GM10266 (cell line): Measurements from ENCODE around the gene BBOX1.
"Not testable (repeated sequence)": the region's sequence is repeated elsewhere in the genome, so short reads cannot be mapped to it uniquely, and the experiment has no call there.

ENCODE experiments used
- DNase-seq: peaks from one replicate; pipeline ENCODE4 v3.0.0; 2012; ENCODE audit errors: extremely low spot score
- TF ChIP-seq, protein P1 (sequence below): IDR thresholded peaks from 2 replicates; pipeline ENCODE4 v1.5.1; 2012; ENCODE audit warnings: mild to moderate bottlenecking, low read depth; ENCODE audit not compliant: control insufficient read depth, insufficient read depth; ENCODE audit errors: missing control alignments

Gene BBOX1

DNA sequence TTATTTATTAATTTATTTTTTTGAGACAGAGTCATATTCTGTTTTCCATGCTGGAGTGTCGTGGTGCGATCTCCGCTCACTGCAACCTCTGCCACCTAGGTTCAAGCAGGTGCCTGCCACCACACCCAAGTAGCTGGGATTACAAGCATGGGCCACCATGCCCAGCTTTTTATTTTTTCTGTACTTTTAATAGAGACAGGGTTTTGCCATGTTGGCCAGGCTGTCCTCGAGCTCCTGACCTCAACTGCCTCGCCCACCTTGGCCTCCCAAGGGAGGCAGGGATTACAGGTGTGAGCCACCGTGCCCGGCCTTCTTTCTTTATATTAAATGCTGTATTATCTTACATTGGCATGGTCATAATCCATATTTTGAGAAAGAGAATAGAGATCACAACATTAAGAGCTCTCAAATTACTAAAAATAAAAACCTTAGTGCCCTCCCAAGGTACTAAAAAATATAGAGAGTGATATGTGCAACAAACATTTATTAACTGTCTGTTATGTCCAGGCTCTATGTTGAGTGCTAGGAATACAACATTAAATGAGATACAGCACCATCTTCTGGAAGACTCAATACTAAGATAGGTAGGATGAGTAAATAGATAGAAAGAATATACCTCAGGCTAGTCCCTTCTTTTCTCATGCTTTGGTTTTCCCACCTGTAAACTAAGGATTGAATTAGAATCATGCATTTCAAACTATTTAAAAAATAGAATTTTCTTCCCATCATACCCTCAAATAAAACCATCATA, 84.1 kb downstream of the BBOX1 start:
- TF ChIP-seq, protein P1, sequence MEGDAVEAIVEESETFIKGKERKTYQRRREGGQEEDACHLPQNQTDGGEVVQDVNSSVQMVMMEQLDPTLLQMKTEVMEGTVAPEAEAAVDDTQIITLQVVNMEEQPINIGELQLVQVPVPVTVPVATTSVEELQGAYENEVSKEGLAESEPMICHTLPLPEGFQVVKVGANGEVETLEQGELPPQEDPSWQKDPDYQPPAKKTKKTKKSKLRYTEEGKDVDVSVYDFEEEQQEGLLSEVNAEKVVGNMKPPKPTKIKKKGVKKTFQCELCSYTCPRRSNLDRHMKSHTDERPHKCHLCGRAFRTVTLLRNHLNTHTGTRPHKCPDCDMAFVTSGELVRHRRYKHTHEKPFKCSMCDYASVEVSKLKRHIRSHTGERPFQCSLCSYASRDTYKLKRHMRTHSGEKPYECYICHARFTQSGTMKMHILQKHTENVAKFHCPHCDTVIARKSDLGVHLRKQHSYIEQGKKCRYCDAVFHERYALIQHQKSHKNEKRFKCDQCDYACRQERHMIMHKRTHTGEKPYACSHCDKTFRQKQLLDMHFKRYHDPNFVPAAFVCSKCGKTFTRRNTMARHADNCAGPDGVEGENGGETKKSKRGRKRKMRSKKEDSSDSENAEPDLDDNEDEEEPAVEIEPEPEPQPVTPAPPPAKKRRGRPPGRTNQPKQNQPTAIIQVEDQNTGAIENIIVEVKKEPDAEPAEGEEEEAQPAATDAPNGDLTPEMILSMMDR = no peak
- DNase-seq = no peak

DNA sequence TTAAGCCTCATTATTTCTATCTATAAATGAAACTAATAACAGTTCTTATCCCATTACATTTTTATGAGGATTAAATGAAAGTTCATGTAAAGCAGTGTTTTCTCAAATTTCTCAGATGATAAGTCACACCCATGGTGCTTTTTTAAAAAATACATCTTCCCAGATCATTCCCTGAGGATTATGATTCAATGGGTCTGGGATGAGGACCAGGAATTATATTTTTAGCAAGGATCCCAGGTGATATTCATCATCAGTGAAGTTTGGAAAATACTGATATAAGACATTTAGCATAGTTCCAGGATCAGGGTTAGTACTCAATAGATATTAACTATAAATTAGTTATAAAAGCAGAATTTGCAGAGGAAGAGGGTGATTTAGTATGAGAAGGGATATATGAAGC, 89.1 kb downstream of the BBOX1 start:
- no peak for DNase-seq
- TF ChIP-seq, protein P1 = no peak

DNA sequence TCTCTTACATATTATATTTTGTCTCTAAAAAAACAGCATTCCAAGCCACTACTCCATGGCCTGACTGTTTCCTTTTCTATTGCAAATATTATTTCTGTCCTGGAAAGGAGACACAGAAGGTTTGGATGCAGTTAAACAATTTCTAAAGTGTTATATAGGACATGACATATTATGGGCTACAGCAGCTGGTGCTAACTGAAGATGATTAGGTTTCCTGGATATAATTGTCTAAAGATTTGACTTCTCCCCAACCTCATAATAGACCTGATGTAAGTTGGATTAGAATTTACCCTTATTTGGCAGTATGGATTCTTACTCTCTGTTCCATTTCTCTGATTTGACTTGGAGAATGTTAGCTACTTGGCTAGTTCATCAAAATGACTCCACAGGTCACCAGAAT, 90.2 kb downstream of the BBOX1 start:
- TF ChIP-seq, protein P1 = no peak
- no peak for DNase-seq

DNA sequence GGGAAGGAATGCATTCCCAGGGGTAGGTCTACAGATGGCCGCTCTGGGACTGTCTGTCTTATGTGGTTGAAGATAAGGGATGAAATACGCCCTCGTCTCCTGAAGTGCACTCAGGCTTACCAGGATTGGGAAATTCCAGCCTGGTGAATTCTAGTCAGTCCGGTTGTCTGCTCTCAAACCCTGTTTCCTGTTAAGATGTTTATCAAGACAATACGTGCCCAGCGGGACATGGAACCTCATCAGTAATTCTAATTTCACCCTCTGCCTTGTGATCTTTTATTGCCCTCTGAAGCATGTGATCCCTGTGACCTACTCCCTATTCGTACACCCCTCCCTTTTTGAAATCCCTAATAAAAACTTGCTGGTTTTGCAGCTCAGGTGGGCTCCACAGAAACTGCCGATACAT, 95.3 kb downstream of the BBOX1 start:
- not testable (repeated sequence) for DNase-seq

DNA sequence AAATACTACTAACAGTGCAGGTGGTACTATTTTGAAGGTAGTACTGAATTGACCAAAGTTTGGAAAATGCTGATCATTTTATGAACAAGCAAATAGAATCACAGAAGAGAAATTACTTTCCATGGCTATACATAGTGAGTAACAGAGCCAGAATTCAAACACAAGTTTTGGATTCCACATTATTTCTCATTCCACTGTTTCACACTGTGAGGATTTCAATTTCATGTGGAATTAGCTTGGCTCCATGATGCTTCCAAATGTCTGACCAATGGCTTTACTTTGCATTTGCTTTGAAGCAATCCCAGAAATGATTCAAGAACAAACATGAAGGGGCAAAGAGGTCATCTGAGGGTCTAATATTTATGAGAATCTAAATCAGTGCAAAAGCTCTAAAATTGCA, 98.1 kb downstream of the BBOX1 start:
- DNase-seq = no peak
- TF ChIP-seq, protein P1 = no peak

DNA sequence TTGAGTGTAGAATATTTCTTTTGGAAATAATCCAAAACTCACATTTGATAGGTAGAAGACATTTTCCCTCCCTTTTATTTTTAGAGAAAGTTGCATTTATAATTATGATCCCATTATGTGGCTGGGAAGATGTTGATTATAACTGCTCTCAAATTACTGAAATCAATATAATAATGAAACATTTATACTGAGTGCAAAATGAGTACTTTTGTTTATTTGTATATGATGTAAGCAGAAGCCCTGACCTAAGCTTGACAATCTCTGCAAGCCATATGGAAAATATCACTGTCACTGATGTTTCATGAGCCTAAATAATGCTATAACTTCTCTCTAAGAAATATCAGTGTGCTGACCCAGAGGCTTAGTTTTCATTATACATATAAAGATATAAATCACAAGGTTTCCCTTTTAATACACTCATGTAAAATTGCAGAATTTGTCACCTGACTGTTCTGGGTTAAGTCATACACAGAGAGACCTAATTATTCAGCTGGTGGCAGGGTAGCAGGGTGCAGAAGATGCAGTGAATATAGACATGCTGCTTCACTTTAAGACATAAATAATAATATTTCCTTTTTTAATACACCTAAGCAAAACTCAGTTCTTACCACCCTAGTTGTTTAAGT, 99.2 kb downstream of the BBOX1 start:
- TF ChIP-seq, protein P1 = no peak
- DNase-seq = no peak

DNA sequence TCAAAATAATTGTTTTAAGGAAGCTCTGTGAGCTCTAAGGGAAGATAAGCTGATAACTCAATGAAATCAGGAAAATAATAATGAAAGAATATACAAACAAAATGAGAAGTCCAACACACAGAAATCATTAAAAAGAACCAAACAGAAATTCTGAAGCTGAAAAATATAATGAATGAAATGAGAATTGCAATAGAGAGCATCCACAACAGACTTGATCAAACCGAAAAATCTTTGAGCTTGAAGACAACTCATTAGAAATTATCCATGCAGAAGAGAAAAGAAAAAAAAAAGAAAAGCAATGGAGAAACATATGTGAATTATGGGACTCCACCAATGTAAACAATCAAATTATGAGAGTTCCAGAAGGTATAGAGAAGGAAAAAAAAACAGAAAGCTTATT, 101.0 kb downstream of the BBOX1 start:
- DNase-seq = no peak
- TF ChIP-seq, protein P1 = no peak
